Rectal smooth muscle tissue (tissue), 1 donor: ENCODE results near the gene DNAJC6.

Experiments used
- H3K27ac ChIP-seq: one replicate; pipeline ENCODE4 v1.7.0; 2013; ENCODE audit warnings: low read depth, low read length, inconsistent platforms
- H3K27me3 ChIP-seq: one replicate; pipeline ENCODE4 v1.7.0; 2013; ENCODE audit warnings: low read length; ENCODE audit not compliant: control insufficient read depth, insufficient read depth
- H3K36me3 ChIP-seq: one replicate; pipeline ENCODE4 v1.7.0; 2013; ENCODE audit warnings: low read length; ENCODE audit not compliant: control insufficient read depth, insufficient read depth
- H3K4me1 ChIP-seq: one replicate; pipeline ENCODE4 v1.7.0; 2013; ENCODE audit warnings: low read length; ENCODE audit not compliant: control insufficient read depth, insufficient read depth
- H3K4me3 ChIP-seq: one replicate; pipeline ENCODE4 v1.7.0; 2013; ENCODE audit warnings: low read length
- H3K9ac ChIP-seq: one replicate; pipeline ENCODE4 v1.7.0; 2013; ENCODE audit warnings: low read length

DNAJC6 gene

GRCh38 chr1:65398083-65398482 lies 88.7 kb downstream of the DNAJC6 start:
- H3K36me3 ChIP-seq: no peaks in the 10 kb centered on the region

GRCh38 chr1:65399003-65399402 lies 89.7 kb downstream of the DNAJC6 start:
- Histone ChIP-seq H3K36me3 (no peaks in the 10 kb centered on the region), H3K27me3 (no peaks in the 10 kb centered on the region), H3K4me3 (no peak overlapping the region), H3K9ac (no peak overlapping the region), H3K27ac (no peak overlapping the region), H3K4me1 (no peaks in the 10 kb centered on the region)

More at GRCh38 chr1:65398083-65398482, 88.7 kb downstream of the DNAJC6 start:
- no peaks in the 10 kb centered on the region for H3K4me1 ChIP-seq
- no peak overlapping the region for H3K4me3 ChIP-seq
- no peak overlapping the region for H3K9ac ChIP-seq
- no peak overlapping the region for H3K27ac ChIP-seq
- no peaks in the 10 kb centered on the region for H3K27me3 ChIP-seq

- H3K4me1 ChIP-seq: no peaks in the 10 kb centered on the region
- no peak overlapping the region for H3K4me3 ChIP-seq
- H3K36me3 ChIP-seq: no peaks in the 10 kb centered on the region
- H3K27ac ChIP-seq: no peak overlapping the region
- H3K9ac ChIP-seq: no peak overlapping the region
- no peaks in the 10 kb centered on the region for H3K27me3 ChIP-seq
Observed at GRCh38 chr1:65401612-65402011, 92.3 kb downstream of the DNAJC6 start.

- H3K4me1 ChIP-seq: no peaks in the 10 kb centered on the region
- no peak overlapping the region for H3K9ac ChIP-seq
- H3K4me3 ChIP-seq: no peak overlapping the region
- H3K27ac ChIP-seq: no peak overlapping the region
- no peaks in the 10 kb centered on the region for H3K27me3 ChIP-seq
- H3K36me3 ChIP-seq: no peaks in the 10 kb centered on the region
Observed at GRCh38 chr1:65404941-65405340, 95.6 kb downstream of the DNAJC6 start.

GRCh38 chr1:65407877-65408276 lies 98.5 kb downstream of the DNAJC6 start:
- H3K9ac ChIP-seq: no peak overlapping the region

GRCh38 chr1:65409314-65409713 lies 100.0 kb downstream of the DNAJC6 start:
- Histone ChIP-seq H3K36me3 (no peaks in the 10 kb centered on the region), H3K9ac (no peak overlapping the region), H3K4me1 (no peaks in the 10 kb centered on the region), H3K27me3 (no peaks in the 10 kb centered on the region), H3K4me3 (no peak overlapping the region), H3K27ac (no peak overlapping the region)

More at GRCh38 chr1:65407877-65408276, 98.5 kb downstream of the DNAJC6 start:
- Histone ChIP-seq H3K4me1 (no peaks in the 10 kb centered on the region), H3K4me3 (no peak overlapping the region), H3K27me3 (no peaks in the 10 kb centered on the region), H3K36me3 (no peaks in the 10 kb centered on the region), H3K27ac (no peak overlapping the region)

GRCh38 chr1:65409816-65410326 lies 100.5 kb downstream of the DNAJC6 start:
- Histone ChIP-seq H3K4me1 (no peaks in the 10 kb centered on the region), H3K27me3 (no peaks in the 10 kb centered on the region), H3K36me3 (no peaks in the 10 kb centered on the region), H3K27ac (no peak overlapping the region), H3K9ac (no peak overlapping the region), H3K4me3 (no peak overlapping the region)

- H3K27ac ChIP-seq: no peak overlapping the region
- H3K27me3 ChIP-seq: no peaks in the 10 kb centered on the region
- H3K9ac ChIP-seq: no peak overlapping the region
- H3K4me1 ChIP-seq: no peaks in the 10 kb centered on the region
- H3K4me3 ChIP-seq: no peak overlapping the region
- no peaks in the 10 kb centered on the region for H3K36me3 ChIP-seq
Observed at GRCh38 chr1:65412256-65412983, 103.1 kb downstream of the DNAJC6 start.

GRCh38 chr1:65412984-65413375 lies 103.6 kb downstream of the DNAJC6 start:
- no peak overlapping the region for H3K4me3 ChIP-seq
- no peaks in the 10 kb centered on the region for H3K27me3 ChIP-seq
- H3K4me1 ChIP-seq: no peaks in the 10 kb centered on the region
- H3K36me3 ChIP-seq: no peaks in the 10 kb centered on the region
- no peak overlapping the region for H3K27ac ChIP-seq
- no peak overlapping the region for H3K9ac ChIP-seq

GRCh38 chr1:65414538-65414937 lies 105.2 kb downstream of the DNAJC6 start:
- no peak overlapping the region for H3K9ac ChIP-seq
- H3K27me3 ChIP-seq: no peaks in the 10 kb centered on the region
- H3K4me3 ChIP-seq: no peak overlapping the region
- H3K36me3 ChIP-seq: no peaks in the 10 kb centered on the region
- no peak overlapping the region for H3K27ac ChIP-seq
- H3K4me1 ChIP-seq: no peaks in the 10 kb centered on the region

GRCh38 chr1:65416767-65417166 lies 107.4 kb downstream of the DNAJC6 start:
- Histone ChIP-seq H3K4me1 (no peaks in the 10 kb centered on the region), H3K4me3 (no peak overlapping the region), H3K27me3 (no peaks in the 10 kb centered on the region), H3K27ac (no peak overlapping the region), H3K36me3 (no peaks in the 10 kb centered on the region), H3K9ac (no peak overlapping the region)

GRCh38 chr1:65417729-65418128 lies 108.4 kb downstream of the DNAJC6 start:
- H3K27me3 ChIP-seq: no peaks in the 10 kb centered on the region
- no peak overlapping the region for H3K4me3 ChIP-seq
- no peak overlapping the region for H3K9ac ChIP-seq
- H3K27ac ChIP-seq: no peak overlapping the region
- no peaks in the 10 kb centered on the region for H3K36me3 ChIP-seq
- no peaks in the 10 kb centered on the region for H3K4me1 ChIP-seq

GRCh38 chr1:65418522-65419185 lies 109.3 kb downstream of the DNAJC6 start:
- H3K27me3 ChIP-seq: no peaks in the 10 kb centered on the region
- no peak overlapping the region for H3K9ac ChIP-seq
- no peak overlapping the region for H3K4me3 ChIP-seq
- H3K27ac ChIP-seq: no peak overlapping the region
- no peaks in the 10 kb centered on the region for H3K36me3 ChIP-seq
- no peaks in the 10 kb centered on the region for H3K4me1 ChIP-seq
